Fibroblast of lung (primary cell): ENCODE data around the gene BLOC1S1. TPM values are rescaled to one million over a fixed set of nuclear protein-coding genes. Genes with fewer than 3 reads are reported as not detected.

Source experiments
- DNase-seq, 2 donors: peaks; one replicate each; pipeline versions ENCODE4 v3.0.0 to v3.0.0-alpha.2; 2010; ENCODE audit warnings: low read depth in 2 of 2
- H2AFZ ChIP-seq: 2 replicates; pipeline ENCODE4 v1.5.1; 2012; ENCODE audit warnings: low read length, control low read depth, inconsistent platforms
- H3K27ac ChIP-seq: 2 replicates; pipeline ENCODE4 v1.5.1; 2011; ENCODE audit warnings: low read length, control low read depth; ENCODE audit not compliant: insufficient read depth
- H3K27me3 ChIP-seq: 2 replicates; pipeline ENCODE4 v1.5.1; 2011; ENCODE audit warnings: mild to moderate bottlenecking, low read length; ENCODE audit not compliant: control insufficient read depth, insufficient read depth
- H3K36me3 ChIP-seq: 2 replicates; pipeline ENCODE4 v1.5.1; 2011; ENCODE audit warnings: low read length; ENCODE audit not compliant: control insufficient read depth, insufficient read depth
- H3K4me1 ChIP-seq: 2 replicates; pipeline ENCODE4 v1.5.1; 2011; ENCODE audit warnings: low read length; ENCODE audit not compliant: control insufficient read depth, insufficient read depth; ENCODE audit errors: extremely low read depth
- H3K4me2 ChIP-seq: 2 replicates; pipeline ENCODE4 v1.5.1; 2011; ENCODE audit warnings: low read length, control low read depth; ENCODE audit not compliant: insufficient read depth; ENCODE audit errors: extremely low read depth
- H3K4me3 ChIP-seq, 4 experiments: fragments of 200-600 bp in 1 of 4; sonication (generic) in 1 of 4; replicated peaks in 1 of 4; 2 replicates each; pipeline ENCODE4 v1.5.1; 2011 to 2016; ENCODE audit warnings: low read length in 4 of 4, low read depth in 3 of 4, mild to moderate bottlenecking in 3 of 4, control low read depth in 2 of 4, inconsistent platforms in 1 of 4, mixed read lengths in 1 of 4; ENCODE audit not compliant: insufficient read depth in 1 of 4; ENCODE audit errors: control extremely low read depth in 1 of 4
- H3K79me2 ChIP-seq: 2 replicates; pipeline ENCODE4 v1.5.1; 2012; ENCODE audit warnings: mild to moderate bottlenecking, low read length, inconsistent platforms; ENCODE audit not compliant: control insufficient read depth, insufficient read depth
- H3K9ac ChIP-seq: 2 replicates; pipeline ENCODE4 v1.5.1; 2011; ENCODE audit warnings: mild to moderate bottlenecking, low read length, control low read depth; ENCODE audit not compliant: insufficient read depth
- H3K9me3 ChIP-seq: 2 replicates; pipeline ENCODE4 v1.5.1; 2012; ENCODE audit warnings: low read depth, low read length; ENCODE audit not compliant: control insufficient read depth, insufficient read depth
- H4K20me1 ChIP-seq: 2 replicates; pipeline ENCODE4 v1.5.1; 2011; ENCODE audit warnings: low read length; ENCODE audit not compliant: control insufficient read depth, insufficient read depth; ENCODE audit errors: extremely low read depth
- CTCF ChIP-seq, 2 donors: IDR thresholded peaks in 1 of 2; conservative IDR thresholded peaks in 1 of 2; 1 replicate in 1 of 2; 2 replicates in 1 of 2; pipeline ENCODE4 v1.5.1; 2011 to 2012; ENCODE audit warnings: low read length in 2 of 2, control low read depth in 1 of 2, inconsistent platforms in 1 of 2, low read depth in 1 of 2, mild to moderate bottlenecking in 1 of 2
- EZH2 ChIP-seq: IDR thresholded peaks from 2 replicates; pipeline ENCODE4 v1.5.1; 2012; ENCODE audit warnings: low read length, control low read depth, mild to moderate bottlenecking; ENCODE audit errors: missing control alignments
- polyA plus RNA-seq, 2 donors: library from polyadenylated mRNA; depleted of rRNA in 1 of 2; stranded (reverse) in 1 of 2; unstranded in 1 of 2; fragments of >200 nt; gene quantifications; 2 replicates each; pipeline ENCODE4 v1.2.1, GENCODE V29; 2011 to 2012; ENCODE audit warnings: missing spikeins in 1 of 2
- total RNA-seq: library from RNA; depleted of rRNA; stranded (reverse); fragments of >200 nt; gene quantifications from 2 replicates; pipeline ENCODE4 v1.2.1, GENCODE V29; 2014

BLOC1S1 gene
- total and polyA plus RNA-seq, 2 donors (not counting 1 experiment from before 2014, with no cell fraction given), result 103 to 163 TPM

GRCh38 chr12:55676707-55677106, 39.1 kb upstream of the BLOC1S1 start:
- Histone ChIP-seq H3K4me2 (no peak overlapping the region), H4K20me1 (no peaks in the 10 kb centered on the region), H3K4me3 (no peak overlapping the region), H3K9ac (no peak overlapping the region), H3K79me2 (no peaks in the 10 kb centered on the region), H3K27ac (no peak overlapping the region), H3K36me3 (no peaks in the 10 kb centered on the region), H2AFZ (no peak overlapping the region), H3K4me1 (no peaks in the 10 kb centered on the region), H3K9me3 (no peaks in the 10 kb centered on the region), H3K27me3 (no peaks in the 10 kb centered on the region)
- no peak for DNase-seq
- no peak for TF ChIP-seq CTCF (conservative IDR thresholded peaks at IDR 0.05 in 1 of 2, IDR thresholded peaks at IDR 0.05 in 1 of 2; ENCODE audit: low read depth in 1 of 2, low read length in 2 of 2)
- no peak for TF ChIP-seq EZH2

GRCh38 chr12:55679691-55680090, 36.2 kb upstream of the BLOC1S1 start:
- no peak overlapping the region for H3K27ac ChIP-seq
- TF ChIP-seq EZH2, result no peak
- no peak for TF ChIP-seq CTCF (conservative IDR thresholded peaks at IDR 0.05 in 1 of 2, IDR thresholded peaks at IDR 0.05 in 1 of 2; ENCODE audit: low read depth in 1 of 2, low read length in 2 of 2)
- no peak for DNase-seq
- no peak overlapping the region for H2AFZ ChIP-seq
- no peaks in the 10 kb centered on the region for H3K27me3 ChIP-seq
- H3K9me3 ChIP-seq, result no peaks in the 10 kb centered on the region
- no peak overlapping the region for H3K4me3 ChIP-seq
- no peak overlapping the region for H3K4me2 ChIP-seq
- no peaks in the 10 kb centered on the region for H3K36me3 ChIP-seq
- H4K20me1 ChIP-seq, result no peaks in the 10 kb centered on the region
- no peaks in the 10 kb centered on the region for H3K4me1 ChIP-seq
- no peak overlapping the region for H3K9ac ChIP-seq
- no peaks in the 10 kb centered on the region for H3K79me2 ChIP-seq

- Histone ChIP-seq H3K4me3 (peak overlapping the region in 2 of 4 experiments; percentile 20 to 37), H2AFZ (peak overlapping the region; percentile 62), H3K27ac (no peak overlapping the region), H3K9me3 (no peaks in the 10 kb centered on the region), H3K4me1 (no peaks in the 10 kb centered on the region), H3K9ac (no peak overlapping the region), H3K36me3 (no peaks in the 10 kb centered on the region), H3K79me2 (no peaks in the 10 kb centered on the region), H3K4me2 (peak overlapping the region; percentile 84), H3K27me3 (no peaks in the 10 kb centered on the region), H4K20me1 (no peaks in the 10 kb centered on the region)
- TF ChIP-seq EZH2 (no peak), CTCF (conservative IDR thresholded peaks at IDR 0.05 in 1 of 2, IDR thresholded peaks at IDR 0.05 in 1 of 2; ENCODE audit: low read depth in 1 of 2, low read length in 2 of 2) (peak; percentile 29 to 47)
- peak; percentile 44 to 71 for DNase-seq
Observed at GRCh38 chr12:55681142-55682077, 34.4 kb upstream of the BLOC1S1 start.
